IMR-90 (cell line): ENCODE measurements around the gene ATP11A.

ENCODE experiments used
- BHLHE40 ChIP-seq: fragments of 150-350 bp; IDR thresholded peaks from 2 replicates; pipeline ENCODE4 v1.6.1; 2016; ENCODE audit warnings: mild to moderate bottlenecking, low read depth, low read length
- FOS ChIP-seq: fragments of 150-350 bp; IDR thresholded peaks from 2 replicates; pipeline ENCODE4 v1.6.1; 2016; ENCODE audit warnings: low read depth, low read length
- MAZ ChIP-seq: IDR thresholded peaks from 2 replicates; pipeline ENCODE4 v1.6.1; 2012; ENCODE audit warnings: low read depth, mild to moderate bottlenecking, low read length, improper control_type of control experiment, moderate library complexity, borderline replicate concordance
- MXI1 ChIP-seq: IDR thresholded peaks from 2 replicates; pipeline ENCODE4 v1.6.1; 2012; ENCODE audit warnings: low read depth, mild to moderate bottlenecking, low read length, moderate library complexity, borderline replicate concordance
- NFE2L2 ChIP-seq: fragments of 150-350 bp; IDR thresholded peaks from 2 replicates; pipeline ENCODE4 v1.6.1; 2016; ENCODE audit warnings: low read depth, mild to moderate bottlenecking, low read length
- POLR2A ChIP-seq: IDR thresholded peaks from 2 replicates; pipeline ENCODE4 v1.6.1; 2012; ENCODE audit warnings: mild to moderate bottlenecking, low read depth, low read length
- RAD21 ChIP-seq: IDR thresholded peaks from 2 replicates; pipeline ENCODE4 v1.6.1; 2012; ENCODE audit warnings: low read length, improper control_type of control experiment
- SMC3 ChIP-seq: fragments of 150-350 bp; IDR thresholded peaks from 2 replicates; pipeline ENCODE4 v1.6.1; 2016; ENCODE audit warnings: low read depth, mild to moderate bottlenecking, antibody characterized with exemption, low read length, moderate library complexity
- TF ChIP-seq, protein P1 (sequence below): conservative IDR thresholded peaks from 2 replicates; pipeline ENCODE4 v1.5.1; 2012; ENCODE audit warnings: mild to moderate bottlenecking, low read depth, low read length, improper control_type of control experiment
- TF ChIP-seq, protein P2 (sequence below): fragments of 150-350 bp; IDR thresholded peaks from 2 replicates; pipeline ENCODE4 v1.6.1; 2016; ENCODE audit warnings: low read depth, mild to moderate bottlenecking, low read length, moderate library complexity, borderline replicate concordance
- TF ChIP-seq, protein P3 (sequence below): fragments of 150-350 bp; IDR thresholded peaks from 2 replicates; pipeline ENCODE4 v1.6.1; 2017; ENCODE audit warnings: mild to moderate bottlenecking, antibody characterized with exemption, low read length, low read depth

DNA sequence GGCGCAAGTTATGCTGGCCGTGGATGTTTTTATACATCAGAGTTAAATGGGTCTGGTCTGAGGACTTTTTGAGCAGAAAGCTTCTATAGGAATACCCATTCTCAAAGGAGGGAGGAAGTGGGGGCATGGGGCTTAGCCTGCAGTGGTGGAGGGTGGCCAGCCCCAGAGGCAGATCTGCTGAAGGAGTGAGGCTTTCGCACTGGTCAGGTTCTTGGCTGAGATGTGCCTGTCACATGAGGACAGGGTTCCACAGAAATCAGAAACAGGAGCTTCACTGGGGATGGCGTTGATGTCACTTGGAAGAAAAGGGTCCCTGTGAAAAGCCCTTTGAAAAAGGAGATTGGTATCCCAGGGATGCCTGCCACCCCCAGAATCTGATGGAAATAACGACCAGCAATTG is 178.5 kb downstream of the ATP11A start:
- TF ChIP-seq, protein P1, sequence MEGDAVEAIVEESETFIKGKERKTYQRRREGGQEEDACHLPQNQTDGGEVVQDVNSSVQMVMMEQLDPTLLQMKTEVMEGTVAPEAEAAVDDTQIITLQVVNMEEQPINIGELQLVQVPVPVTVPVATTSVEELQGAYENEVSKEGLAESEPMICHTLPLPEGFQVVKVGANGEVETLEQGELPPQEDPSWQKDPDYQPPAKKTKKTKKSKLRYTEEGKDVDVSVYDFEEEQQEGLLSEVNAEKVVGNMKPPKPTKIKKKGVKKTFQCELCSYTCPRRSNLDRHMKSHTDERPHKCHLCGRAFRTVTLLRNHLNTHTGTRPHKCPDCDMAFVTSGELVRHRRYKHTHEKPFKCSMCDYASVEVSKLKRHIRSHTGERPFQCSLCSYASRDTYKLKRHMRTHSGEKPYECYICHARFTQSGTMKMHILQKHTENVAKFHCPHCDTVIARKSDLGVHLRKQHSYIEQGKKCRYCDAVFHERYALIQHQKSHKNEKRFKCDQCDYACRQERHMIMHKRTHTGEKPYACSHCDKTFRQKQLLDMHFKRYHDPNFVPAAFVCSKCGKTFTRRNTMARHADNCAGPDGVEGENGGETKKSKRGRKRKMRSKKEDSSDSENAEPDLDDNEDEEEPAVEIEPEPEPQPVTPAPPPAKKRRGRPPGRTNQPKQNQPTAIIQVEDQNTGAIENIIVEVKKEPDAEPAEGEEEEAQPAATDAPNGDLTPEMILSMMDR: no peak
- TF ChIP-seq, protein P2, sequence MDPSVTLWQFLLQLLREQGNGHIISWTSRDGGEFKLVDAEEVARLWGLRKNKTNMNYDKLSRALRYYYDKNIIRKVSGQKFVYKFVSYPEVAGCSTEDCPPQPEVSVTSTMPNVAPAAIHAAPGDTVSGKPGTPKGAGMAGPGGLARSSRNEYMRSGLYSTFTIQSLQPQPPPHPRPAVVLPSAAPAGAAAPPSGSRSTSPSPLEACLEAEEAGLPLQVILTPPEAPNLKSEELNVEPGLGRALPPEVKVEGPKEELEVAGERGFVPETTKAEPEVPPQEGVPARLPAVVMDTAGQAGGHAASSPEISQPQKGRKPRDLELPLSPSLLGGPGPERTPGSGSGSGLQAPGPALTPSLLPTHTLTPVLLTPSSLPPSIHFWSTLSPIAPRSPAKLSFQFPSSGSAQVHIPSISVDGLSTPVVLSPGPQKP: no peak
- no peak for TF ChIP-seq MXI1
- no peak for TF ChIP-seq MAZ
- TF ChIP-seq POLR2A: no peak
- no peak for TF ChIP-seq NFE2L2
- no peak for TF ChIP-seq RAD21
- no peak for TF ChIP-seq BHLHE40
- no peak for TF ChIP-seq SMC3
- TF ChIP-seq, protein P3, sequence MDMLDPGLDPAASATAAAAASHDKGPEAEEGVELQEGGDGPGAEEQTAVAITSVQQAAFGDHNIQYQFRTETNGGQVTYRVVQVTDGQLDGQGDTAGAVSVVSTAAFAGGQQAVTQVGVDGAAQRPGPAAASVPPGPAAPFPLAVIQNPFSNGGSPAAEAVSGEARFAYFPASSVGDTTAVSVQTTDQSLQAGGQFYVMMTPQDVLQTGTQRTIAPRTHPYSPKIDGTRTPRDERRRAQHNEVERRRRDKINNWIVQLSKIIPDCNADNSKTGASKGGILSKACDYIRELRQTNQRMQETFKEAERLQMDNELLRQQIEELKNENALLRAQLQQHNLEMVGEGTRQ: no peak
- no peak for TF ChIP-seq FOS
